BE2C (cell line): ENCODE data around the gene KANSL1.

Experiments used
- DNase-seq: peaks from one replicate; pipeline ENCODE4 v3.0.0-alpha.2; 2020
- H3K27me3 ChIP-seq: fragments of 250-450 bp; sonication (Bioruptor Pico); 2 replicates; pipeline ENCODE4 v1.5.1; 2020; ENCODE audit warnings: mild to moderate bottlenecking
- H3K36me3 ChIP-seq: fragments of 250-450 bp; sonication (Bioruptor Pico); 2 replicates; pipeline ENCODE4 v1.5.1; 2020; ENCODE audit warnings: mild to moderate bottlenecking
- H3K4me1 ChIP-seq: fragments of 250-450 bp; sonication (Bioruptor Pico); 2 replicates; pipeline ENCODE4 v1.5.1; 2020
- H3K4me3 ChIP-seq: 2 replicates; pipeline ENCODE4 v1.5.1; 2011; ENCODE audit warnings: low read depth, low read length
- H3K9me3 ChIP-seq: fragments of 250-450 bp; sonication (Bioruptor Pico); 2 replicates; pipeline ENCODE4 v1.5.1; 2020
- TF ChIP-seq, protein P1 (sequence below): IDR thresholded peaks from 2 replicates; pipeline ENCODE4 v1.5.1; 2012; ENCODE audit warnings: mild to moderate bottlenecking, low read depth, low read length

Gene KANSL1

DNA sequence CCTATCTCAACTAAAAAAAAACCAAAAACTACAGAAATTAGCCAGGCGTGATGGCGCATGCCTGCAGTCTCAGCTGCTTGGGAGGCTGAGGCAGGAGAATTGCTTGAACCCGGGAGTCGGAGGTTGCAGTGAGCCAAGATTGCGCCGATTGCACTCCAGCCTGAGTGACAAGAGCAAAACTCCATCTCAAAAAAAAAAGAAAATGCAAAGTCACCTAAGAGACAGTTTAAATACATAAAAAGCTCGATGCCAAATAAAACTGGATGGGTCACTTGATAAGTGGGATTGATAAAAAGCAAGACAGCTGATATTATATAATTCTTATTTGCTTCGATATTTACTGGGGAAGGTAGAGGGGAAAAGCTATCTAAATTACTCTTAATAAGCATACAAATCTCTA lies 15.8 kb upstream of the KANSL1 start:
- Histone ChIP-seq H3K36me3 (peaks cover 3% of the 10 kb centered on the region), H3K9me3 (no peaks in the 10 kb centered on the region)

DNA sequence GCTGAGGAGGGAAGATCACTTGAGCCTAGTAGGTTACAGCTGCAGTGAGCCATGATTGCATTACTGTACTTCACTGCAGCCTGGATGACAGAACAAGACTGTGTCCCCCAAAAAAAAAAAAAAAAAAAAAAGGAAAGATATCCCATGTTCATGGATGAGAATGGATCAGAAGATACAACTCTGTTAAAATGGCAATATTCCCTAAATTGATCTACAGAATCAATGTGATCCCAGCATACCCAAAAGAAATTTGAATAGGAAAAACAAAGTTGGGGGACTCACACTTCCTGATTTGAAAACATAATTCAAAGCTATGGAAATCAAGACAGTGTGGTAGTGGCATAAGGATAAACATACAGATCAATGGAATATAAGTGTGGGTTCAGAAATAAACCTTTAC lies 12.7 kb upstream of the KANSL1 start:
- no peak for DNase-seq
- no peaks in the 10 kb centered on the region for H3K27me3 ChIP-seq

More for the DNA sequence above, 15.8 kb upstream of the KANSL1 start:
- TF ChIP-seq, protein P1, sequence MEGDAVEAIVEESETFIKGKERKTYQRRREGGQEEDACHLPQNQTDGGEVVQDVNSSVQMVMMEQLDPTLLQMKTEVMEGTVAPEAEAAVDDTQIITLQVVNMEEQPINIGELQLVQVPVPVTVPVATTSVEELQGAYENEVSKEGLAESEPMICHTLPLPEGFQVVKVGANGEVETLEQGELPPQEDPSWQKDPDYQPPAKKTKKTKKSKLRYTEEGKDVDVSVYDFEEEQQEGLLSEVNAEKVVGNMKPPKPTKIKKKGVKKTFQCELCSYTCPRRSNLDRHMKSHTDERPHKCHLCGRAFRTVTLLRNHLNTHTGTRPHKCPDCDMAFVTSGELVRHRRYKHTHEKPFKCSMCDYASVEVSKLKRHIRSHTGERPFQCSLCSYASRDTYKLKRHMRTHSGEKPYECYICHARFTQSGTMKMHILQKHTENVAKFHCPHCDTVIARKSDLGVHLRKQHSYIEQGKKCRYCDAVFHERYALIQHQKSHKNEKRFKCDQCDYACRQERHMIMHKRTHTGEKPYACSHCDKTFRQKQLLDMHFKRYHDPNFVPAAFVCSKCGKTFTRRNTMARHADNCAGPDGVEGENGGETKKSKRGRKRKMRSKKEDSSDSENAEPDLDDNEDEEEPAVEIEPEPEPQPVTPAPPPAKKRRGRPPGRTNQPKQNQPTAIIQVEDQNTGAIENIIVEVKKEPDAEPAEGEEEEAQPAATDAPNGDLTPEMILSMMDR, result no peak
- Histone ChIP-seq H3K27me3 (no peaks in the 10 kb centered on the region), H3K4me1 (no peaks in the 10 kb centered on the region), H3K4me3 (no peak overlapping the region)
- DNase-seq, result no peak

DNA sequence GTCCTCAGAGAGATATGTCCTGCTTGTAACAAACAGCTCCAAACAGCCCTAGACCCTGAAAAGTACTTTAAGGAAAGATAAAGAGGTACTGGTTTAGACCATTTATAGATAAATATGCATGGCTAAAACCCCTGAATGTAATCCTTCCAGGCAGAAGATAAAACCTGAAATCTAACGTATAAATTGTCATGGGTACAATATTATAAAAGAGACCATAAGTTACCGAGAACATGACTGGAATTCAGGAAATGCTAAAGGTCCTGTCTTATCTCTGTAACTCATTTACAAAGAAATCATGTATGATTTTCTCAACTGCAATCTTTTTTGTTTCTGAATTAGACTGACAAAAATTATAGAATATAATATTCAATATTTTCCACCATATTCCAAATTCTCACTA lies 9.2 kb upstream of the KANSL1 start:
- Histone ChIP-seq H3K27me3 (no peaks in the 10 kb centered on the region), H3K9me3 (no peaks in the 10 kb centered on the region), H3K4me3 (no peak overlapping the region), H3K4me1 (no peaks in the 10 kb centered on the region), H3K36me3 (no peaks in the 10 kb centered on the region)
- TF ChIP-seq, protein P1, result no peak
- no peak for DNase-seq

More for the DNA sequence above, 12.7 kb upstream of the KANSL1 start:
- Histone ChIP-seq H3K4me1 (no peaks in the 10 kb centered on the region), H3K9me3 (no peaks in the 10 kb centered on the region), H3K36me3 (peaks cover 3% of the 10 kb centered on the region; the same call in 1 of the 2 replicates), H3K4me3 (no peak overlapping the region)
- TF ChIP-seq, protein P1, result no peak

DNA sequence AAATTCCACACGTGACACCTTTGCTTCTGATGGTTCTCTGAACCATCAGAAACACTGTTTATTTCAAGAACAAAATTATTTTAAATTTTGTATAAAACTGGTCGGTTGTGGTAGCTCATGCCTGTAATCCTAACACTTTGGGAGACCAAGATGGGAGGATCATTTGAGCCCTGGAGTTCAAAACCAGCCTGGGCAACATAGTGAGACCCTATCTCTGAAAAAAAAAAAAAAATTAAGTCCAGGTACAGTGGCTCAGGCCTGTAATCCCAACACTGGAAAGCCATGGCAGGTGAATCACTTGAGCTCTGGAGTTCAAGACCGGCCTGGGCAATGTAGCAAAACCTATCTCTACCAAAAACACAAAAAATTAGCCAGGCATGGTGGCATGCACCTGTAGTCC lies 8.3 kb upstream of the KANSL1 start:
- no peak overlapping the region for H3K4me3 ChIP-seq
- TF ChIP-seq, protein P1, result no peak
- no peak for DNase-seq
- H3K36me3 ChIP-seq, result no peaks in the 10 kb centered on the region
- no peaks in the 10 kb centered on the region for H3K27me3 ChIP-seq
- H3K9me3 ChIP-seq, result no peaks in the 10 kb centered on the region
- H3K4me1 ChIP-seq, result no peaks in the 10 kb centered on the region

DNA sequence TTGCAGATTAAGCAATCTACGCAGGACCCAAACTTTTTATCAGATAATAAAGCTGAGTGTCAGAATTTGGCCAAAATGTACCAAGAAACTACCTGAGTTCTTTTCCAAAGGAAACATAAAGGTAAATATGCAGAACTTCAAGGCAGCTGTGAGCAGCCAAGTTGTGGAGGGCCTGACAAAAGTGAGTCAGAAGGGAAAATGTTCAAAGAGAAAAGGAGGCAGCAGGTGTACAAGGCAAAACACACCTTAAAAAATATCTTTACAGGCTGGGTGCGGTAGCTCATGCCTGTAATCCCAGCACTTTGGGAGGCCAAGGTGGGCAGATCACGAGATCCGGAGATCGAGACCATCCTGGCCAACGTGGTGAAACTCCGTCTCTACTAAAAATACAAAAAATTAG lies 7.0 kb upstream of the KANSL1 start:
- DNase-seq, result no peak
- Histone ChIP-seq H3K9me3 (no peaks in the 10 kb centered on the region), H3K4me1 (peaks cover 2% of the 10 kb centered on the region), H3K36me3 (no peaks in the 10 kb centered on the region), H3K27me3 (no peaks in the 10 kb centered on the region), H3K4me3 (no peak overlapping the region)
- TF ChIP-seq, protein P1, result no peak

DNA sequence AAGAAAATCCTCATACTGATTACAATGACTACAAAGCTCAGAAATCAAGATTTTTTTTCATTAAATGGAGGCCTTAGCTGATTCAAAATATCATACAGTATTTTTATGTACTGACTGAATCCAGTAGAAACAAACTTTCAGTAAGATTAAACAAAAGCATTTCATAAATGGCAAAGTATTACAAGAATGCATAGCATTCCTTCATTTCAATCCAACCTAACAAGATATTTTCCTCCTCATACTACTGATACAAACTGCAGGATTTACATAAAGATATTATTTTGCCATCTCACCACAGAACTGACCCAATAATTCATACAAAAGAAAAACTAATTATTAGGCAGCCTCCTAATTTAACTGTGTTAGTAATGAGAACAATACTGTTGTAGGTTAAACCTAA lies 6.2 kb upstream of the KANSL1 start:
- DNase-seq, result no peak
- Histone ChIP-seq H3K27me3 (no peaks in the 10 kb centered on the region), H3K4me3 (no peak overlapping the region), H3K9me3 (no peaks in the 10 kb centered on the region), H3K4me1 (peaks cover 9% of the 10 kb centered on the region), H3K36me3 (0 out of 2 replicates have a peak, but pooled peaks cover 3% of the 10 kb centered on the region)
- TF ChIP-seq, protein P1, result no peak
